Keratinocyte (primary cell): ENCODE results near the gene FOXJ2. TPM values are rescaled to one million over a fixed set of nuclear protein-coding genes. Genes with fewer than 3 reads are reported as not detected.
"Not testable (repeated sequence)": the region's sequence is repeated elsewhere in the genome, so short reads cannot be mapped to it uniquely, and the experiment has no call there.

ENCODE experiments used
- DNase-seq: peaks from one replicate; pipeline ENCODE4 v3.0.0-alpha.2; 2011; ENCODE audit warnings: low read depth, missing footprints, low spot score
- FAIRE-seq: peaks from 2 replicates; lab custom pipeline; 2011; peaks lifted over from hg19 to GRCh38; lab: Jason Lieb, UNC
- H2AFZ ChIP-seq: 2 replicates; pipeline ENCODE4 v1.6.0; 2012; ENCODE audit warnings: low read length, control low read depth, inconsistent platforms; ENCODE audit not compliant: control insufficient read depth
- H3K27ac ChIP-seq: 2 replicates; pipeline ENCODE4 v1.5.1; 2011; ENCODE audit warnings: low read length; ENCODE audit not compliant: control insufficient read depth, insufficient read depth
- H3K27me3 ChIP-seq: 3 replicates; pipeline ENCODE4 v1.6.0; 2011; ENCODE audit warnings: low read length; ENCODE audit not compliant: control insufficient read depth, insufficient read depth; ENCODE audit errors: extremely low read depth
- H3K36me3 ChIP-seq, 2 experiments: 2 replicates in 1 of 2; 3 replicates in 1 of 2; pipeline ENCODE4 v1.5.1; 2011; ENCODE audit warnings: low read length in 2 of 2, mild to moderate bottlenecking in 1 of 2; ENCODE audit not compliant: control insufficient read depth in 2 of 2, insufficient read depth in 2 of 2; ENCODE audit errors: extremely low read depth in 1 of 2
- H3K4me1 ChIP-seq: 3 replicates; pipeline ENCODE4 v1.5.1; 2011; ENCODE audit warnings: low read length; ENCODE audit not compliant: control insufficient read depth, insufficient read depth; ENCODE audit errors: extremely low read depth
- H3K4me2 ChIP-seq: 3 replicates; pipeline ENCODE4 v1.6.0; 2011; ENCODE audit warnings: low read depth, low read length; ENCODE audit not compliant: control insufficient read depth, insufficient read depth; ENCODE audit errors: extremely low read depth
- H3K4me3 ChIP-seq, 3 experiments: fragments of 200-600 bp in 1 of 3; sonication (generic) in 1 of 3; 2 replicates in 2 of 3; 3 replicates in 1 of 3; pipeline ENCODE4 v1.5.1; 2011 to 2016; ENCODE audit warnings: low read length in 3 of 3, mild to moderate bottlenecking in 3 of 3, control low read depth in 2 of 3, inconsistent platforms in 1 of 3, low read depth in 1 of 3, mixed read lengths in 1 of 3, mixed run types in 1 of 3, moderate library complexity in 1 of 3; ENCODE audit not compliant: control insufficient read depth in 2 of 3, insufficient read depth in 2 of 3; ENCODE audit errors: extremely low read depth in 1 of 3
- H3K79me2 ChIP-seq: 2 replicates; pipeline ENCODE4 v1.6.0; 2012; ENCODE audit warnings: low read length; ENCODE audit not compliant: control insufficient read depth, insufficient read depth
- H3K9ac ChIP-seq: 3 replicates; pipeline ENCODE4 v1.6.0; 2011; ENCODE audit warnings: low read length; ENCODE audit not compliant: control insufficient read depth, insufficient read depth; ENCODE audit errors: extremely low read depth
- H3K9me1 ChIP-seq: 3 replicates; pipeline ENCODE4 v1.6.0; 2011; ENCODE audit warnings: low read length; ENCODE audit not compliant: control insufficient read depth, insufficient read depth; ENCODE audit errors: extremely low read depth
- H3K9me3 ChIP-seq: 2 replicates; pipeline ENCODE4 v1.5.1; 2012; ENCODE audit warnings: low read depth, low read length; ENCODE audit not compliant: control insufficient read depth
- H4K20me1 ChIP-seq: 3 replicates; pipeline ENCODE4 v1.6.0; 2011; ENCODE audit warnings: low read length; ENCODE audit not compliant: control insufficient read depth, insufficient read depth; ENCODE audit errors: extremely low read depth
- CTCF ChIP-seq, 3 experiments: IDR thresholded peaks in 1 of 3; conservative IDR thresholded peaks in 1 of 3; optimal IDR thresholded peaks in 1 of 3; 2 replicates in 2 of 3; 3 replicates in 1 of 3; pipeline versions ENCODE3 to v1.5.1; 2011; ENCODE audit warnings: low read length in 3 of 3, mild to moderate bottlenecking in 3 of 3, moderate library complexity in 2 of 3, control low read depth in 1 of 3, inconsistent platforms in 1 of 3; ENCODE audit not compliant: insufficient read depth in 2 of 3; ENCODE audit errors: extremely low read depth in 1 of 3
- EZH2 ChIP-seq: IDR thresholded peaks from one replicate; pipeline ENCODE4 v1.6.1; 2012; ENCODE audit warnings: inconsistent platforms, mild to moderate bottlenecking, low read length, moderate library complexity
- dilution Hi-C: fragments of 300-500 bp; cut with MboI; formaldehyde crosslinking; loops from one replicate; pipeline ENCODE4 v1.7.0; 2020; ENCODE audit warnings: low sequenced_read_pairs; ENCODE audit not compliant: extremely low pct_ligation_motif_present
- polyA plus RNA-seq, 5 experiments: library from polyadenylated mRNA; depleted of rRNA in 3 of 5; stranded (reverse) in 3 of 5; stranded (forward) in 1 of 5; unstranded in 1 of 5; fragments of >200 nt; gene quantifications; 1 replicate in 1 of 5; 2 replicates in 3 of 5; 3 replicates in 1 of 5; pipeline versions ENCODE4 v1.2.1 to v1.2.3, GENCODE V29; 2011 to 2012; ENCODE audit warnings: missing spikeins in 2 of 5, low read depth in 1 of 5, low replicate concordance in 1 of 5

FOXJ2 gene
- polyA plus RNA-seq, 1 donor (not counting 4 experiments of a cell fraction or from before 2014, with no cell fraction given) = 4.2 TPM

- FAIRE-seq = no peak
- Histone ChIP-seq H3K36me3 (peaks cover 5 to 17% of the 10 kb centered on the region in 2 experiments), H3K27ac (no peak overlapping the region), H3K4me3 (no peak overlapping the region), H3K79me2 (peaks cover 37% of the 10 kb centered on the region), H4K20me1 (no peaks in the 10 kb centered on the region), H2AFZ (no peak overlapping the region), H3K9me3 (no peaks in the 10 kb centered on the region), H3K4me2 (no peak overlapping the region), H3K27me3 (no peaks in the 10 kb centered on the region), H3K9me1 (no peaks in the 10 kb centered on the region), H3K9ac (no peak overlapping the region), H3K4me1 (peaks cover 5% of the 10 kb centered on the region)
- dilution Hi-C loops = no loop called here
- no peak for TF ChIP-seq CTCF (optimal IDR thresholded peaks at IDR 0.05 in 1 of 3, IDR thresholded peaks at IDR 0.05 in 1 of 3, conservative IDR thresholded peaks at IDR 0.05 in 1 of 3; ENCODE audit: extremely low read depth in 1 of 3, insufficient read depth in 2 of 3, low read length in 3 of 3)
- no peak for TF ChIP-seq EZH2
- DNase-seq = no peak
These were observed 55.1 kb downstream of the FOXJ2 start for GRCh38 chr12:8087666-8088065.

- no peaks in the 10 kb centered on the region for H3K9me3 ChIP-seq
- H3K4me3 ChIP-seq = no peak overlapping the region
- FAIRE-seq (no peak), DNase-seq (no peak)
- dilution Hi-C loops = no loop called here
- H3K79me2 ChIP-seq = peaks cover 30% of the 10 kb centered on the region
- no peak overlapping the region for H3K4me2 ChIP-seq
- no peaks in the 10 kb centered on the region for H3K4me1 ChIP-seq
- no peak overlapping the region for H3K27ac ChIP-seq
- H2AFZ ChIP-seq = no peak overlapping the region
- H3K9me1 ChIP-seq = no peaks in the 10 kb centered on the region
- H3K27me3 ChIP-seq = no peaks in the 10 kb centered on the region
- no peaks in the 10 kb centered on the region for H4K20me1 ChIP-seq
- TF ChIP-seq CTCF (optimal IDR thresholded peaks at IDR 0.05 in 1 of 3, IDR thresholded peaks at IDR 0.05 in 1 of 3, conservative IDR thresholded peaks at IDR 0.05 in 1 of 3; ENCODE audit: extremely low read depth in 1 of 3, insufficient read depth in 2 of 3, low read length in 3 of 3) (no peak), EZH2 (no peak)
- peaks cover 7 to 20% of the 10 kb centered on the region in 2 experiments for H3K36me3 ChIP-seq
- H3K9ac ChIP-seq = no peak overlapping the region
These were observed 56.1 kb downstream of the FOXJ2 start for GRCh38 chr12:8088574-8088973.

- H3K4me3 ChIP-seq, H3K27ac ChIP-seq, H3K9me1 ChIP-seq, H3K27me3 ChIP-seq, DNase-seq, H4K20me1 ChIP-seq, H3K9me3 ChIP-seq, H3K4me1 ChIP-seq, H3K9ac ChIP-seq, H3K4me2 ChIP-seq, FAIRE-seq, dilution Hi-C loops, H2AFZ ChIP-seq: not testable (repeated sequence)
- peaks cover 23% of the 10 kb centered on the region for H3K79me2 ChIP-seq
- H3K36me3 ChIP-seq = peaks cover 9 to 25% of the 10 kb centered on the region in 2 experiments
These were observed 56.8 kb downstream of the FOXJ2 start for GRCh38 chr12:8089277-8089676.
